ENCODE measurements around the gene NET1.
A peak's percentile ranks its signal among the peaks of the same experiment; 100 is the strongest.

NET1 gene

DNA sequence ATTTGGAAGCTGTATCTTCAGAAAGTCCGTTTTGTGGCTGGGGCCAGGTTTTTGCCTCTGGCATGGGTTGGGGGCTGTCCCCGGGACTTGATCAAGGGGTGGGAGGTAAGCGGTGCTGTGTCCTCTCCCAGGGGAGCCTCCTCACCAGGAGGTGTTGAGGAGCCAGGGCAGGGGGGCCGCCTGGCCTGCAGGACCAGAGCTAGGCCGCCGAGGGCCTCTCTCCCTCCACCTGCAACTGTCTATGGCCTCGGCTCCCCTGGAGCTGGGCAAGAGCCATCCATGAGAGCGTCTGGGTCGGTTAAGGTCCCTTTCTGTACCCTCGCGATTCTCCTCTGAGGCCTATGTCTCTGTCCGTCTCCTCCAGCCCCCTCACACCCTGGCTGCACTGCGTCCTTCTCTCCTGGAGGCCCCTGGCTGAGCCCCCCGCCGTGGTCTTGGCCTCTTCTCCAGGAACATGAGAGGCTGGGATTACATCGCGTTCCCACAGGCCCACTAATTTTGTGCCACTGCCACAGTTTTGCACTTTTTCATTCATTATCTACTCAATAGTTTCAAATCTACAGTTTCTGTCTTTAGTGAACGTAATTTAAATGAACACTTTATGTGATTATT is 66.4 kb downstream of the NET1 start:
- Histone ChIP-seq H3K36me3 (ENCODE audit: control insufficient read depth in 1 of 2, insufficient read depth in 2 of 2, low read length in 2 of 2) (no peaks in the 10 kb centered on the region), H3K9me3 (ENCODE audit: control insufficient read depth in 1 of 2, low read length in 2 of 2) (no peaks in the 10 kb centered on the region)

DNA sequence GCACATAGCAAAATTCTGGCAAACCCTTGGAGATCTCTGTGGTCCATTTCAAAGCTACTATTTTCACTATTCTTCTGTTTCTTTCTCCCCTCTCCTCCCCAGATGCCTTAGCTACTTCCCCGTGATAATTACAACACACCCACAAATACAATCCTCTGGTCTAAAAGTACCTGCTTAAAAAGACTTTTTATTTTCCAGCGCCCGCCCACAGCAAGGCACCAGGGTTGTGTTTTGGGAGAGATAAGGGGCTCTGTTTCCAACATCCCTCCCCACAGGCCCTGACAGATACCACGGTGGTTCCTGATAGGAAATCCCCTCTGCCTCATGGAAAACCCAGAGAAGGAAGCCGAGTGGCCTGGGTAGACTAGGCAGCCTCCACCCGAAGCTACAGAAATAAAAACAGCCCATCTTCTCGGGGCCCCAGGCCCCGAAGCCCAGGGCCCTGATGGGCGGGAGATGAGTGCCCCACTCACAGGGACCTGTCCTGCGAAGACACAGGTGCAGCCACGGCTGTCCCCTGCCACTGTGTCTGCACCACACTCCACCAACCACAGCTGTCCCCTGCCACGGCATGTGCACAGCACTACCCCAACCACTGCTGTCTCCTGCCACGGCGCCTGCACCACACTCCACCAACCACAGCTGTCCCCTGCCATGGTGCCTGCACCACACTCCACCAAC is 67.3 kb downstream of the NET1 start:
- no peaks in the 10 kb centered on the region for H3K27me3 ChIP-seq (ENCODE audit: low read depth, low read length)
- H3K36me3 ChIP-seq (ENCODE audit: control insufficient read depth in 1 of 2, insufficient read depth in 2 of 2, low read length in 2 of 2) = no peaks in the 10 kb centered on the region
- no peak overlapping the region for H3K27ac ChIP-seq (ENCODE audit: low read length)
- H3K4me1 ChIP-seq (ENCODE audit: control insufficient read depth in 1 of 2, insufficient read depth in 2 of 2, low read length in 2 of 2) = no peaks in the 10 kb centered on the region
- H3K9me3 ChIP-seq (ENCODE audit: control insufficient read depth in 1 of 2, low read length in 2 of 2) = no peaks in the 10 kb centered on the region
- H3K4me3 ChIP-seq (ENCODE audit: low read depth in 1 of 2, low read length in 2 of 2) = no peak overlapping the region

More for the DNA sequence above, 66.4 kb downstream of the NET1 start:
- Histone ChIP-seq H3K27ac (ENCODE audit: low read length) (no peak overlapping the region), H3K27me3 (ENCODE audit: low read depth, low read length) (no peaks in the 10 kb centered on the region), H3K4me1 (ENCODE audit: control insufficient read depth in 1 of 2, insufficient read depth in 2 of 2, low read length in 2 of 2) (no peaks in the 10 kb centered on the region), H3K4me3 (ENCODE audit: low read depth in 1 of 2, low read length in 2 of 2) (no peak overlapping the region)

GRCh38 chr10:5480162-5480941 is 68.0 kb downstream of the NET1 start:
- no peaks in the 10 kb centered on the region for H3K9me3 ChIP-seq (ENCODE audit: control insufficient read depth in 1 of 2, low read length in 2 of 2)
- no peaks in the 10 kb centered on the region for H3K36me3 ChIP-seq (ENCODE audit: control insufficient read depth in 1 of 2, insufficient read depth in 2 of 2, low read length in 2 of 2)
- H3K27ac ChIP-seq (ENCODE audit: low read length) = no peak overlapping the region
- no peak overlapping the region for H3K4me3 ChIP-seq (ENCODE audit: low read depth in 1 of 2, low read length in 2 of 2)
- no peaks in the 10 kb centered on the region for H3K27me3 ChIP-seq (ENCODE audit: low read depth, low read length)
- H3K4me1 ChIP-seq (ENCODE audit: control insufficient read depth in 1 of 2, insufficient read depth in 2 of 2, low read length in 2 of 2) = no peaks in the 10 kb centered on the region

DNA sequence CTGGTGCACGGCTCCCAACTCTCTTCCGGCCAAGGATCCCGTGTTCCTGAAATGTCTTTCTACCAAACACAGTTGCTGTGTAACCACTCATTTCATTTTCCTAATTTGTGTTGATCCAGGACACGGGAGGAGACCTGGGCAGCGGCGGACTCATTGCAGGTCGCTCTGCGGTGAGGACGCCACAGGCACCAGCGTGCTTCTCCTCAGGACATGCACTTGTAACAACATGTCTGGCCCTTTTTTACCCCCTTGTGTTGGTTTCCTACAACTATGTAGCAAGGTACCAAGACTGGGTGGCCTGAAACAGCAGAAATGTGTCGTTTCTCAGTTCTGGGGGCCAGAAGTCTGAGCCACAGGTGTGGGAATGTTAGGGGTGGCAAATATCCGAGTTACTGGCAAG is 68.8 kb downstream of the NET1 start:
- Histone ChIP-seq H3K27ac (ENCODE audit: low read length) (no peak overlapping the region), H3K36me3 (ENCODE audit: control insufficient read depth in 1 of 2, insufficient read depth in 2 of 2, low read length in 2 of 2) (no peaks in the 10 kb centered on the region), H3K4me3 (ENCODE audit: low read depth in 1 of 2, low read length in 2 of 2) (no peak overlapping the region), H3K4me1 (ENCODE audit: control insufficient read depth in 1 of 2, insufficient read depth in 2 of 2, low read length in 2 of 2) (no peaks in the 10 kb centered on the region), H3K9me3 (ENCODE audit: control insufficient read depth in 1 of 2, low read length in 2 of 2) (no peaks in the 10 kb centered on the region), H3K27me3 (ENCODE audit: low read depth, low read length) (no peaks in the 10 kb centered on the region)

- no peak overlapping the region for H3K4me3 ChIP-seq (ENCODE audit: low read depth in 1 of 2, low read length in 2 of 2)
- H3K36me3 ChIP-seq (ENCODE audit: control insufficient read depth in 1 of 2, insufficient read depth in 2 of 2, low read length in 2 of 2) = no peaks in the 10 kb centered on the region
- no peak overlapping the region for H3K27ac ChIP-seq (ENCODE audit: low read length)
- H3K4me1 ChIP-seq (ENCODE audit: control insufficient read depth in 1 of 2, insufficient read depth in 2 of 2, low read length in 2 of 2) = no peaks in the 10 kb centered on the region
- H3K9me3 ChIP-seq (ENCODE audit: control insufficient read depth in 1 of 2, low read length in 2 of 2) = no peaks in the 10 kb centered on the region
- H3K27me3 ChIP-seq (ENCODE audit: low read depth, low read length) = no peaks in the 10 kb centered on the region
Measured at GRCh38 chr10:5482016-5482415, 69.7 kb downstream of the NET1 start.

GRCh38 chr10:5484205-5484604 is 71.8 kb downstream of the NET1 start:
- H3K9me3 ChIP-seq (ENCODE audit: control insufficient read depth in 1 of 2, low read length in 2 of 2) = no peaks in the 10 kb centered on the region
- no peak overlapping the region for H3K27ac ChIP-seq (ENCODE audit: low read length)
- H3K27me3 ChIP-seq (ENCODE audit: low read depth, low read length) = no peaks in the 10 kb centered on the region
- H3K4me3 ChIP-seq (ENCODE audit: low read depth in 1 of 2, low read length in 2 of 2) = no peak overlapping the region
- no peaks in the 10 kb centered on the region for H3K36me3 ChIP-seq (ENCODE audit: control insufficient read depth in 1 of 2, insufficient read depth in 2 of 2, low read length in 2 of 2)
- H3K4me1 ChIP-seq (ENCODE audit: control insufficient read depth in 1 of 2, insufficient read depth in 2 of 2, low read length in 2 of 2) = no peaks in the 10 kb centered on the region

DNA sequence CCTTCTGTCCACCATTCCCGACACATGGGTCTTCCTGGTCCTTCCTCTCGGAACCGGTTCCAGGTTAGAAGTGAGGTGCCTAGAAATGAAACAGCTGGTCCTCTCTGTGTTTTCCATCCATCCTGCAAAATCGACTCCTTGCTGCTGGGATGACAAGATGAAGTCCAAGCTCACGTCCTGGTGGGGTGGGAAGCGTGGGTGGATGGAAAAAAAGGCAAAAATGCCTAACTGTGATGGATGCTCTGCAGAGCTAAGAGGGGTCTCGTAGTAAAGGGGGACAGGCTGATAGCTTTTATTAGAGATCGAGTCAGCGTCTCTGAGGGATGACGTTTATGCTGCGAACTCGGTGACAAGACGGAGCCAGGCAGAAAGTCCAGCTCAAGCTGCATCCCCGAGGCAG is 72.9 kb downstream of the NET1 start:
- H3K27ac ChIP-seq (ENCODE audit: low read length) = no peak overlapping the region
- H3K4me1 ChIP-seq (ENCODE audit: control insufficient read depth in 1 of 2, insufficient read depth in 2 of 2, low read length in 2 of 2) = no peaks in the 10 kb centered on the region
- no peaks in the 10 kb centered on the region for H3K9me3 ChIP-seq (ENCODE audit: control insufficient read depth in 1 of 2, low read length in 2 of 2)

DNA sequence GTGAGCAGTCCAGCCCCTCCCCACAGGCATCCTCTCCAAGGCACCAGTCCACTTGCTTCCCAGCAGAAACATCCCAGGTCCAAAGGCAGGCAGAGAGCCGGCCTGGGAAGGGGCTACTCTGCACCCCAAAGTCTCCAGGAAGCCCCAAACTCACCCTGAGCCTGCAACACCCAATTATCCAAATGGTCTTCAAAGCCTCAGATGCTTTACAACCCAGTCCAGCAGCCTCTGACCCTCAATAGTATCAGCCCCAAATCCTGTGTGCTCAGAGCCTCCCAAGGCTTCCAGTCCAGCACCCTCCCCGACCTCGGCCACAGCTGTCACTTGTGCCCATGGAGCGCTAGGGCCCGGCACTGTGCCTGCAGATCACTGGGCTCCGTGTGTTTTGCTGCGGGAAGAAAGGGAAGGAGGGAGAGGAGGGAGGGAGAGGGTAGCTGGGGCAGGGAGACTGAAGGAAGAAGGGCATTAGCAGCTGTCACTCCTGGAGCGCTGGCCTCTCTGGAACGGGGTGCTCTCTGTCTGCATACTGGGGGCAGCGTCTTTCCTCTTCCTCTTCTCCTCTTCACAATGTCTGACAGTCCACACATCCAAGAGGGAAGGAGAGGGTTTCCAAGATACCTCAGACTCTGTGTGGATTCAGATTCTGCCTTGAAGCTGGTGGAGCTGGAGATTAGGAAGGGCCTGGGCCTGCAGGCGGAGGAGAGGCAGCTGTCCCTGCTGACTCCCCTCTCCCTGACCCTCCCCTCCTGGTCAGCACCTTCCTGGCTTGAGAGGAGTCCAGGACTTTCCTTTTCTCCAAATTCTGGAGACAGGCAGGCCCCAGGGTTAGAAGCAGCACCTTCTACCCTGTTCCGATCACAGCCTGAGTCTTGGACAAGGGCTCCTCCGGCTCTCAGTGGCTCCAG is 73.8 kb downstream of the NET1 start:
- no peak overlapping the region for H3K27ac ChIP-seq (ENCODE audit: low read length)
- H3K4me3 ChIP-seq (ENCODE audit: low read depth in 1 of 2, low read length in 2 of 2) = no peak overlapping the region
- no peaks in the 10 kb centered on the region for H3K27me3 ChIP-seq (ENCODE audit: low read depth, low read length)
- no peaks in the 10 kb centered on the region for H3K36me3 ChIP-seq (ENCODE audit: control insufficient read depth in 1 of 2, insufficient read depth in 2 of 2, low read length in 2 of 2)
- no peaks in the 10 kb centered on the region for H3K9me3 ChIP-seq (ENCODE audit: control insufficient read depth in 1 of 2, low read length in 2 of 2)
- H3K4me1 ChIP-seq (ENCODE audit: control insufficient read depth in 1 of 2, insufficient read depth in 2 of 2, low read length in 2 of 2) = no peaks in the 10 kb centered on the region

More for the DNA sequence above, 72.9 kb downstream of the NET1 start:
- Histone ChIP-seq H3K36me3 (ENCODE audit: control insufficient read depth in 1 of 2, insufficient read depth in 2 of 2, low read length in 2 of 2) (no peaks in the 10 kb centered on the region), H3K4me3 (ENCODE audit: low read depth in 1 of 2, low read length in 2 of 2) (no peak overlapping the region), H3K27me3 (ENCODE audit: low read depth, low read length) (no peaks in the 10 kb centered on the region)

DNA sequence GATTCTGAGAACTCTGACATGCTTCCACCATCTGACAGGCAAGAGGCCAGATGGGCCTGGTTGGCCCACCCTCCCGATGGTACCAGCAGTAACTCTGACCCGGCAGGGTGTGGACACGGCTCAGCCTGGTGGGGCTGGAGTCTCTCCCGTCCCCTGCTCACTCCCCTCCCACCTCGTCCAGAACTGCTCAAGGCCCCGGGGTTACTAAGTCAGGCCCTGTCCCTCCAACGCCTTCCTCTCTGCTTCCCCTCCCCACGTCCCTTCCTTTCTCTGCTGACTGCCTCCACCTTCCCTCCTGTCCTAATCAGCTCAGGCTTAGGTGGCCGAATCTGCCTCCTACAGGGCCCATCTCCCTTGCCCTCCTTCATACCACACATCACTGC is 74.5 kb downstream of the NET1 start:
- Histone ChIP-seq H3K36me3 (ENCODE audit: control insufficient read depth in 1 of 2, insufficient read depth in 2 of 2, low read length in 2 of 2) (no peaks in the 10 kb centered on the region), H3K9me3 (ENCODE audit: control insufficient read depth in 1 of 2, low read length in 2 of 2) (no peaks in the 10 kb centered on the region), H3K27me3 (ENCODE audit: low read depth, low read length) (no peaks in the 10 kb centered on the region), H3K4me1 (ENCODE audit: control insufficient read depth in 1 of 2, insufficient read depth in 2 of 2, low read length in 2 of 2) (no peaks in the 10 kb centered on the region), H3K27ac (ENCODE audit: low read length) (no peak overlapping the region), H3K4me3 (ENCODE audit: low read depth in 1 of 2, low read length in 2 of 2) (no peak overlapping the region)

DNA sequence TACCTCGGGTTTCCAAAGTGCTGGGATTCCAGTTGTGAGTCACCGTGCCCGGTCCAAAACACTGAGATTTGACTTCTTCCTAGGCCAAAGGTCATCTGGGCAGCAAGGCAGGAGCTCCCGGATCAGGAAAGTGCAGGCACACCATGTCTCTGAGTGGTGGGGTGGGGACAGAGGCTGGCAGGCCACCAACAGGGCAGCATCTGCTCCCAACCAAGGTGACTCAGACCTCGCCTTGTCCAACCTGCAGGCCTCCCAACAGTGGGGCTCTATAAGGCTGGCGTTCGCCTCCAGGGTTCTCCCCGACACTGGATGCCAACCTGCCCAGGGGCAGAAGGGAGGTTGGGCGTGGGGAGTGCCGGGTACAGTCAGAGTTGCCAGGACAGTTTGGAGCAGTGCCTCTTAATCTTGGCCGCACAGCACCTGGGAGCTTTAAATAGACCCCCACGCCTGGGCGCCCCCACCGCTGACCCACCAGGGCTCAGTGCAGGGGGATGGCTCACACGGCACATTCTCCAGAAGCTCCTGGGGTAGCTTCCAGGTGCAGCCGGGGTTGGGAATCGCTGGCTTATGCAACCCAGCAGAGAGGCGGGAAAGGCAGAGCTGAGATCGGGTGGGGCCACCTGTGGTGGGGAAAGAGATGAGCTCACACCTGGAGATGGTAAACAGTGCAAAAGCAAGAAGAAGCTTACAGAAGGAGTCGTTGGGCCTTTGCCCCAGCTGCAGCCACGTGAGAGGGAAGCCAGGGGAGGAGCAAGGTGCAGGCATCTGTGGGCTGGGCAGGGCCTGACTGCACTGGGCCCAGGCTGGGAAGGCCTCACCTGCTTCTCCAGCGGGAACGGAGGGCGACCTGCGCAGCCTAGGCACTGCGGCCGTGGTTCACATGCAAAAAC is 76.2 kb downstream of the NET1 start:
- peaks cover 0 to 8% of the 10 kb centered on the region in 2 donors for H3K9me3 ChIP-seq (ENCODE audit: control insufficient read depth in 1 of 2, low read length in 2 of 2)
- peak overlapping the region; percentile 60 for H3K27ac ChIP-seq (ENCODE audit: low read length)
- H3K4me1 ChIP-seq (ENCODE audit: control insufficient read depth in 1 of 2, insufficient read depth in 2 of 2, low read length in 2 of 2) = no peaks in the 10 kb centered on the region
- H3K4me3 ChIP-seq (ENCODE audit: low read depth in 1 of 2, low read length in 2 of 2) = no peak overlapping the region
- H3K27me3 ChIP-seq (ENCODE audit: low read depth, low read length) = no peaks in the 10 kb centered on the region
- no peaks in the 10 kb centered on the region for H3K36me3 ChIP-seq (ENCODE audit: control insufficient read depth in 1 of 2, insufficient read depth in 2 of 2, low read length in 2 of 2)
